OCI-LY1 (cell line): Measurements from ENCODE around the gene ACAA1.

Experiments used
- H2AFZ ChIP-seq: fragments of 200-600 bp; sonication (generic), shearing (Covaris generic); 2 replicates; pipeline ENCODE4 v1.6.0; 2014; ENCODE audit warnings: antibody characterized with exemption, mild to moderate bottlenecking, low read length
- H3F3A ChIP-seq: fragments of 200-600 bp; sonication (generic), shearing (Covaris generic); 2 replicates; pipeline ENCODE4 v1.6.0; 2014; ENCODE audit warnings: mild to moderate bottlenecking, antibody characterized with exemption, low read length, moderate library complexity; ENCODE audit not compliant: insufficient read depth
- H3K27ac ChIP-seq: fragments of 200-600 bp; sonication (generic); 2 replicates; pipeline ENCODE4 v1.5.1; 2014; ENCODE audit warnings: low read length, mixed run types, mild to moderate bottlenecking, low read depth; ENCODE audit not compliant: poor library complexity, severe bottlenecking
- H3K27me3 ChIP-seq: fragments of 200-600 bp; sonication (generic); 2 replicates; pipeline ENCODE4 v1.6.0; 2014; ENCODE audit warnings: antibody characterized with exemption, mild to moderate bottlenecking, low read length, moderate library complexity; ENCODE audit not compliant: insufficient read depth
- H3K36me3 ChIP-seq: fragments of 200-600 bp; sonication (generic); 2 replicates; pipeline ENCODE4 v1.6.1; 2014; ENCODE audit warnings: mild to moderate bottlenecking, antibody characterized with exemption, low read length, moderate library complexity, mixed read lengths; ENCODE audit not compliant: insufficient read depth
- H3K4me1 ChIP-seq: fragments of 200-600 bp; sonication (generic); 2 replicates; pipeline ENCODE4 v1.5.1; 2014; ENCODE audit warnings: mild to moderate bottlenecking, low read length, moderate library complexity; ENCODE audit not compliant: insufficient read depth, severe bottlenecking
- H3K4me2 ChIP-seq: fragments of 200-600 bp; sonication (generic), shearing (Covaris generic); 2 replicates; pipeline ENCODE4 v1.6.1; 2014; ENCODE audit warnings: low read length
- H3K4me3 ChIP-seq: fragments of 200-600 bp; sonication (generic); 2 replicates; pipeline ENCODE4 v1.5.1; 2014; ENCODE audit warnings: low read length, low read depth, mild to moderate bottlenecking, mixed read lengths; ENCODE audit not compliant: poor library complexity, severe bottlenecking
- H3K79me2 ChIP-seq: fragments of 200-600 bp; shearing (Covaris generic); 2 replicates; pipeline ENCODE4 v1.6.1; 2016; ENCODE audit warnings: mixed run types, low read length, mixed read lengths; ENCODE audit not compliant: insufficient read depth
- H3K9ac ChIP-seq: fragments of 200-600 bp; sonication (generic), shearing (Covaris generic); 2 replicates; pipeline ENCODE4 v1.6.1; 2014; ENCODE audit warnings: mild to moderate bottlenecking, low read length, mixed read lengths
- H3K9me2 ChIP-seq: fragments of 200-600 bp; sonication (generic), shearing (Covaris generic); 2 replicates; pipeline ENCODE4 v1.6.1; 2014; ENCODE audit warnings: low read depth, mild to moderate bottlenecking, low read length, mixed read lengths
- H3K9me3 ChIP-seq: fragments of 200-600 bp; shearing (Covaris generic); 2 replicates; pipeline ENCODE4 v1.6.1; 2014; ENCODE audit warnings: low read length, mixed read lengths
- H4K20me1 ChIP-seq: fragments of 200-600 bp; sonication (generic), shearing (Covaris generic); 2 replicates; pipeline ENCODE4 v1.6.0; 2016; ENCODE audit warnings: mild to moderate bottlenecking, low read length; ENCODE audit not compliant: insufficient read depth
- EZH2 ChIP-seq: fragments of 200-600 bp; sonication (generic), shearing (Covaris generic); IDR thresholded peaks from 2 replicates; pipeline ENCODE4 v1.8.0; 2017; ENCODE audit warnings: borderline replicate concordance, mixed run types, mild to moderate bottlenecking, antibody characterized with exemption, low read length, moderate library complexity, mixed read lengths
- TF ChIP-seq, protein P1 (sequence below): fragments of 200-600 bp; sonication (generic), shearing (Covaris generic); IDR thresholded peaks from 2 replicates; pipeline ENCODE4 v1.5.1; 2017; ENCODE audit warnings: mild to moderate bottlenecking, antibody characterized with exemption, low read length, moderate library complexity, mixed read lengths

ACAA1 gene

DNA sequence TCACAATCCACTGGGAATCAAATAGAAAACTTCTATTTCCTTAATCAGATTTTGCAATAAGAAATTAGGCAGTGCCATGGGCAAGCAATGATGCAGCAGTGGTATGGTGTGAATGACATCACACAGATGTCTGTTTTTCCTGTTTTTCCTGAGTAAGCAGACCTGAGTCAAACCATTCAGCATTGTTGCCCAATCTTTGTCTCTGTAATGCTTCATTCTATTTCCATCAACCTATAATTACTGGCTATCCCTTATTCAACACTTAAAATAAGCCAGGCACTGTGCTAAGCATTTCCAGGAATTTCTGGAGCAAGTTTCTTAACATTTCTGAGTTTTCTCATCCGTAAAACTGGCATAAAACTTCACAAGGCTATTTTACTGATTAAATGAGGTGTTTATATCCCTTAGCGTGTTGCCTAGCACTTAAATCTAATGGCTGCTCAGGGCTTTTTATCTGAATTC, 17.1 kb upstream of the ACAA1 start:
- H4K20me1 ChIP-seq: no peaks in the 10 kb centered on the region

DNA sequence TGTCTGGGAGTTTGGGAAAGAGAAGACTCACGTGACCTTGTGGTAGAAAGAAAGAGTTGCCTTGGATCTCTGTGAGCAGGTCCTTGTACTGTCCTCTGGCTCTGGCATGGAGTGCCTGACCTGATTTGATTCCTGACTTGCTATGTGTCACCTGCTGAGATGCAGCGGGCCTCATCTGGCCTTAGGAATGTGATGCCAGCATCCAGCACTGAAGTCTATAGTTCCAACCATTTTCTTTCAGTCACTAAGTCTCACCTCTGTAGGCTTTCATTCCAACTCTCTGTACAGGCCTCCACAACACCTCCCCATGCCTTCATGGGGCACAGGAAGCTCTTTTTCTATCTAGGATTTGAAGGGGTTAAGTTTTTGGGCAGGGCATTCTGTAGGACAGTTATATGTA, 16.3 kb upstream of the ACAA1 start:
- Histone ChIP-seq H3K9ac (no peak overlapping the region), H2AFZ (no peak overlapping the region), H3K27me3 (no peaks in the 10 kb centered on the region), H3K4me1 (peaks cover 6% of the 10 kb centered on the region), H3K9me2 (no peaks in the 10 kb centered on the region), H3K36me3 (no peaks in the 10 kb centered on the region), H3K4me2 (no peak overlapping the region), H3K4me3 (no peak overlapping the region), H3K27ac (no peak overlapping the region), H4K20me1 (no peaks in the 10 kb centered on the region), H3F3A (no peaks in the 10 kb centered on the region), H3K9me3 (no peaks in the 10 kb centered on the region), H3K79me2 (no peaks in the 10 kb centered on the region)
- no peak for TF ChIP-seq EZH2
- TF ChIP-seq, protein P1, sequence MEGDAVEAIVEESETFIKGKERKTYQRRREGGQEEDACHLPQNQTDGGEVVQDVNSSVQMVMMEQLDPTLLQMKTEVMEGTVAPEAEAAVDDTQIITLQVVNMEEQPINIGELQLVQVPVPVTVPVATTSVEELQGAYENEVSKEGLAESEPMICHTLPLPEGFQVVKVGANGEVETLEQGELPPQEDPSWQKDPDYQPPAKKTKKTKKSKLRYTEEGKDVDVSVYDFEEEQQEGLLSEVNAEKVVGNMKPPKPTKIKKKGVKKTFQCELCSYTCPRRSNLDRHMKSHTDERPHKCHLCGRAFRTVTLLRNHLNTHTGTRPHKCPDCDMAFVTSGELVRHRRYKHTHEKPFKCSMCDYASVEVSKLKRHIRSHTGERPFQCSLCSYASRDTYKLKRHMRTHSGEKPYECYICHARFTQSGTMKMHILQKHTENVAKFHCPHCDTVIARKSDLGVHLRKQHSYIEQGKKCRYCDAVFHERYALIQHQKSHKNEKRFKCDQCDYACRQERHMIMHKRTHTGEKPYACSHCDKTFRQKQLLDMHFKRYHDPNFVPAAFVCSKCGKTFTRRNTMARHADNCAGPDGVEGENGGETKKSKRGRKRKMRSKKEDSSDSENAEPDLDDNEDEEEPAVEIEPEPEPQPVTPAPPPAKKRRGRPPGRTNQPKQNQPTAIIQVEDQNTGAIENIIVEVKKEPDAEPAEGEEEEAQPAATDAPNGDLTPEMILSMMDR: no peak

More for the DNA sequence above, 17.1 kb upstream of the ACAA1 start:
- Histone ChIP-seq H3K27ac (no peak overlapping the region), H3K9me2 (no peaks in the 10 kb centered on the region), H3K9me3 (no peaks in the 10 kb centered on the region), H3K4me3 (no peak overlapping the region), H3K79me2 (no peaks in the 10 kb centered on the region), H2AFZ (no peak overlapping the region), H3F3A (no peaks in the 10 kb centered on the region), H3K4me1 (peaks cover 5% of the 10 kb centered on the region), H3K27me3 (no peaks in the 10 kb centered on the region), H3K9ac (no peak overlapping the region), H3K36me3 (no peaks in the 10 kb centered on the region), H3K4me2 (no peak overlapping the region)
- TF ChIP-seq, protein P1: no peak

DNA sequence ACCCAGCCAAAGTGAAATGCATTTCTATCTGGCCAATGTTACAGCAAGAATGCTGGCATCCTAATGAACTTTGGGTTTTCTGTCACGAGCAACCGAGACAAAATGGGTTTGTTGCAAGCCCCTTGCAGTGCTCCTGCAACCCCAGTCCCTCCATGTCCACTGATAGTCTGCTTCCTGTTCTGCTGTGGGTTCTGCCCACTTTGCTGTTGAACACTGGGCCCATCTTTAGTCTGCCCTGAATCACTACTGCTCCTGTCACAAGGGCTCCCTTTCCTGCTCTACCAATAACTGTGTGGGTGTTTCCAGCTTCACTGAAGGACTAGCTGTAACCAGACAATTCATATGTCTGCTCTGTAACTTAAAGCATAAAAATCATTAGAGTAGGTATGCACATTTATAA, 15.7 kb upstream of the ACAA1 start:
- peaks cover 1% of the 10 kb centered on the region for H3K9me3 ChIP-seq
- H2AFZ ChIP-seq: no peak overlapping the region
- no peaks in the 10 kb centered on the region for H3K9me2 ChIP-seq
- H3K4me1 ChIP-seq: peaks cover 8% of the 10 kb centered on the region
- H3K36me3 ChIP-seq: no peaks in the 10 kb centered on the region
- no peaks in the 10 kb centered on the region for H3K27me3 ChIP-seq
- no peak overlapping the region for H3K9ac ChIP-seq
- no peaks in the 10 kb centered on the region for H3F3A ChIP-seq
- TF ChIP-seq, protein P1: no peak
- TF ChIP-seq EZH2: no peak
- no peak overlapping the region for H3K4me3 ChIP-seq
- H4K20me1 ChIP-seq: no peaks in the 10 kb centered on the region
- H3K4me2 ChIP-seq: no peak overlapping the region
- no peak overlapping the region for H3K27ac ChIP-seq
- H3K79me2 ChIP-seq: no peaks in the 10 kb centered on the region
